Natural killer cell (primary cell): ENCODE data around the gene BICRA. TPM values are rescaled to one million over a fixed set of nuclear protein-coding genes. Genes with fewer than 3 reads are reported as not detected.

Experiments
- ATAC-seq, 3 donors: fragments of 150-1000 bp in 2 of 3; fragments of 200-7000 bp in 1 of 3; cut with Tn5 transposase; 1 replicate in 1 of 3; 2 replicates in 2 of 3; pipeline ENCODE4 v1.10.0; 2021; ENCODE audit warnings: mild to moderate bottlenecking in 2 of 3, moderate library complexity in 2 of 3
- DNase-seq, 2 donors: peaks; one replicate each; pipeline versions ENCODE4 v3.0.0 to v3.0.0-alpha.2; 2013 to 2021; ENCODE audit warnings: mixed read lengths in 1 of 2
- H3K27ac ChIP-seq: one replicate; pipeline ENCODE4 v1.5.1; 2013; ENCODE audit warnings: mild to moderate bottlenecking, low read length
- H3K27me3 ChIP-seq: one replicate; pipeline ENCODE4 v1.6.1; 2013; ENCODE audit warnings: low read length; ENCODE audit not compliant: control insufficient read depth, insufficient read depth
- H3K36me3 ChIP-seq: one replicate; pipeline ENCODE4 v1.6.1; 2013; ENCODE audit warnings: low read length; ENCODE audit not compliant: control insufficient read depth, insufficient read depth
- H3K4me1 ChIP-seq: one replicate; pipeline ENCODE4 v1.6.1; 2013; ENCODE audit warnings: low read length; ENCODE audit not compliant: control insufficient read depth, insufficient read depth
- H3K4me3 ChIP-seq: one replicate; pipeline ENCODE4 v1.5.1; 2013; ENCODE audit warnings: low read length
- H3K9me3 ChIP-seq: one replicate; pipeline ENCODE4 v1.6.1; 2013; ENCODE audit warnings: low read length; ENCODE audit not compliant: control insufficient read depth, insufficient read depth
- H3K27ac Mint-ChIP-seq, 2 donors: one replicate each; pipeline ENCODE4 v1.8.0; 2022; ENCODE audit warnings: mild to moderate bottlenecking in 2 of 2, mixed read lengths in 2 of 2, moderate library complexity in 1 of 2
- H3K27me3 Mint-ChIP-seq, 2 donors: one replicate each; pipeline ENCODE4 v1.8.0; 2022; ENCODE audit warnings: low read depth in 2 of 2, mixed read lengths in 2 of 2
- H3K36me3 Mint-ChIP-seq: one replicate; pipeline ENCODE4 v1.8.0; 2022; ENCODE audit warnings: mixed read lengths
- H3K4me1 Mint-ChIP-seq, 2 donors: one replicate each; pipeline ENCODE4 v1.8.0; 2022; ENCODE audit warnings: mixed read lengths in 2 of 2
- H3K4me3 Mint-ChIP-seq: one replicate; pipeline ENCODE4 v1.8.0; 2022; ENCODE audit warnings: mild to moderate bottlenecking, moderate library complexity, mixed read lengths
- H3K9me3 Mint-ChIP-seq, 2 donors: one replicate each; pipeline ENCODE4 v1.8.0; 2022; ENCODE audit warnings: mixed read lengths in 2 of 2
- WGBS: methylation state at CpG from one replicate; pipeline ENCODE4 v1.1.7; 2013; ENCODE audit warnings: missing lambda C conversion rate; ENCODE audit not compliant: insufficient coverage; 5-methylcytosine and 5-hydroxymethylcytosine counted together
- intact Hi-C: fragments of 100-400 bp; cut with micrococcal nuclease; formaldehyde crosslinking; loops from one replicate; pipeline ENCODE4 v1.14.2; 2022
- total RNA-seq, 4 donors: library from RNA; stranded (reverse); fragments of 120-200 nt in 1 of 4; gene quantifications; one replicate each; pipeline versions ENCODE4 v1.2.3 to v1.2.4, GENCODE V29; 2013 to 2022
- TF ChIP-seq, protein P1 (sequence below): fragments of 200-600 bp; IDR thresholded peaks from one replicate; pipeline ENCODE4 v1.8.0; 2022; ENCODE audit warnings: antibody characterized with exemption

The BICRA gene
- total RNA-seq, 3 donors from 2014 or later (not counting 1 experiment from before 2014, with no cell fraction given) = 31.9 to 37.4 (median 34.1) TPM

DNA sequence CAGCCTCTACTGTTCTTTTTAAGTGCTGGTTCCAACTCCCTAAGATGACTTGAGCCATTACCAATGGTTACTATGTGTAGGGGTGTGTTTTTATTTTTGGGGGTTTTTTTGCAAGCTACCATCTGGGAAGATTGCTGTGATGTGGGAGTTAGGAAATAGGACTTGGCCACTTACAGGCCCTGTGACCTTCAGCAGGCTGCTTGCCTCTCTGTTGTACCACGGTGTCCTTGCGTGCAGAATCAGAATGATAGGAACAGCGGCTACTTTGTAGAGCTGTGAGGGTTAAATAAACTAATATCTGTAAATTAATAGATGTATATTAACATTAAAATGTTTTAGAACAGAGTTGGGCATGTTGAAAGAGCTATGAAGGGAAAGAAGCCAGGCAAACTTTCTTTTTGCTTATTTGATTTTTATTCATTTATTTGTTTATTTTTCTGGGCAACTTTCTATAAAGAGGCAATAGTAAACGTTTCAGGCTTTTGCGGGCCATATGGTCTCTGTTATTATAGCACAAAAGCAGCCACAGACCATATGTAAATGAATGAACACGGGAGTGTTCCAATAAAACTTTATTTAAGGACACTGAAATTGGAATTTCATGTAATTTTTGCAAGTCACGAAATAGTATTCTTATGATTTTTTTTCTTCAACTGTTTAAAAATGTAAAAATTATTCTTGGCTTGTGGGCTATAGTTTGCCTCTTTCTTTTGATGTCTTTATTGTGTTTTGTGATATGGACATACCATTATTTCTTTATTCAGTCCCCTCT is 77.9 kb downstream of the BICRA start:
- H3K4me3 Mint-ChIP-seq = no peak overlapping the region
- H3K4me1 ChIP-seq = peaks cover 4% of the 10 kb centered on the region
- no peaks in the 10 kb centered on the region for H3K36me3 Mint-ChIP-seq
- WGBS = 85% methylated on average over 6 of the region's 7 CpGs
- no peak overlapping the region for H3K4me3 ChIP-seq
- peaks cover 7% of the 10 kb centered on the region for H3K36me3 ChIP-seq
- no peaks in the 10 kb centered on the region for H3K27me3 ChIP-seq
- TF ChIP-seq, protein P1, sequence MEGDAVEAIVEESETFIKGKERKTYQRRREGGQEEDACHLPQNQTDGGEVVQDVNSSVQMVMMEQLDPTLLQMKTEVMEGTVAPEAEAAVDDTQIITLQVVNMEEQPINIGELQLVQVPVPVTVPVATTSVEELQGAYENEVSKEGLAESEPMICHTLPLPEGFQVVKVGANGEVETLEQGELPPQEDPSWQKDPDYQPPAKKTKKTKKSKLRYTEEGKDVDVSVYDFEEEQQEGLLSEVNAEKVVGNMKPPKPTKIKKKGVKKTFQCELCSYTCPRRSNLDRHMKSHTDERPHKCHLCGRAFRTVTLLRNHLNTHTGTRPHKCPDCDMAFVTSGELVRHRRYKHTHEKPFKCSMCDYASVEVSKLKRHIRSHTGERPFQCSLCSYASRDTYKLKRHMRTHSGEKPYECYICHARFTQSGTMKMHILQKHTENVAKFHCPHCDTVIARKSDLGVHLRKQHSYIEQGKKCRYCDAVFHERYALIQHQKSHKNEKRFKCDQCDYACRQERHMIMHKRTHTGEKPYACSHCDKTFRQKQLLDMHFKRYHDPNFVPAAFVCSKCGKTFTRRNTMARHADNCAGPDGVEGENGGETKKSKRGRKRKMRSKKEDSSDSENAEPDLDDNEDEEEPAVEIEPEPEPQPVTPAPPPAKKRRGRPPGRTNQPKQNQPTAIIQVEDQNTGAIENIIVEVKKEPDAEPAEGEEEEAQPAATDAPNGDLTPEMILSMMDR = no peak
- peaks cover 0 to 14% of the 10 kb centered on the region in 2 donors for H3K4me1 Mint-ChIP-seq
- no peaks in the 10 kb centered on the region for H3K9me3 Mint-ChIP-seq
- no peak for DNase-seq
- intact Hi-C loops = no loop called here
- no peak overlapping the region for H3K27ac Mint-ChIP-seq
- no peak overlapping the region for H3K27ac ChIP-seq
- no peaks in the 10 kb centered on the region for H3K27me3 Mint-ChIP-seq
- ATAC-seq = no peak
- no peaks in the 10 kb centered on the region for H3K9me3 ChIP-seq

- TF ChIP-seq, protein P1 = no peak
- Mint-ChIP-seq H3K9me3 (no peaks in the 10 kb centered on the region), H3K27ac (no peak overlapping the region), H3K36me3 (no peaks in the 10 kb centered on the region), H3K27me3 (no peaks in the 10 kb centered on the region), H3K4me3 (no peak overlapping the region), H3K4me1 (peaks cover 0 to 11% of the 10 kb centered on the region in 2 donors)
- H3K9me3 ChIP-seq = no peaks in the 10 kb centered on the region
- H3K27me3 ChIP-seq = no peaks in the 10 kb centered on the region
- H3K27ac ChIP-seq = no peak overlapping the region
- H3K4me1 ChIP-seq = peaks cover 4% of the 10 kb centered on the region
- intact Hi-C loops = no loop called here
- ATAC-seq (no peak), DNase-seq (no peak)
- WGBS = 93% methylated on average over 7 of the region's 7 CpGs
- H3K36me3 ChIP-seq = peaks cover 11% of the 10 kb centered on the region
- H3K4me3 ChIP-seq = no peak overlapping the region
These were observed 79.0 kb downstream of the BICRA start for GRCh38 chr19:47687906-47688305.

DNA sequence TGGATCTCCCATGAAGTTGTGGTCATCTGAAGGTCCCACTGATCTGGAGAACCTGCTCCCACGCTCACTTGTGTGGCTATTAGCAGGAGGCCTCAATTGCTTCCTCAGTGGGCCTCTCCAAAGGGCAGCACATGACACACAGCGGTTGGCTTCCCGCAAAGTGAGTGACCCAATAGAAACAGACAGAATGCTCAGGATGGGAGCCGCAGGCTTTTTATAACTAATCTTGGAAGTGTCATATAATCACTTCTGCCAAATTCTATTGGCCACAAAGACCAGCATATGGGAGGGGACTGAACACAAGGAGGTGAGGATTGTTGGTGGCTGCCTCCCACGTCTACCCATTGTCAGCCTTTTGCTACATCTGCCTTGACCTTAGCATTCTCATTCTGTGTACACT is 82.2 kb downstream of the BICRA start:
- Mint-ChIP-seq H3K9me3 (no peaks in the 10 kb centered on the region), H3K4me3 (no peak overlapping the region), H3K27me3 (no peaks in the 10 kb centered on the region), H3K4me1 (peaks cover 0 to 15% of the 10 kb centered on the region in 2 donors), H3K36me3 (no peaks in the 10 kb centered on the region), H3K27ac (no peak overlapping the region)
- 84% methylated on average over 4 of the region's 5 CpGs for WGBS
- no peak for DNase-seq
- H3K27me3 ChIP-seq = no peaks in the 10 kb centered on the region
- H3K4me3 ChIP-seq = no peak overlapping the region
- H3K9me3 ChIP-seq = no peaks in the 10 kb centered on the region
- no peak for ATAC-seq
- H3K36me3 ChIP-seq = peaks cover 14% of the 10 kb centered on the region
- intact Hi-C loops = loop anchor here (10.0 kb wide), 1 partner anchor 146 kb away; no protein-coding TSS in a partner anchor
- no peak overlapping the region for H3K27ac ChIP-seq
- H3K4me1 ChIP-seq = peaks cover 4% of the 10 kb centered on the region
- TF ChIP-seq, protein P1 = no peak
